Fibroblast of skin of right biceps (primary cell): ENCODE data around the gene PEX7.
"Not testable (repeated sequence)": the region's sequence is repeated elsewhere in the genome, so short reads cannot be mapped to it uniquely, and the experiment has no call there.

Source experiments
- DNase-seq: peaks from one replicate; pipeline ENCODE4 v3.0.0-alpha.2; 2013

The PEX7 gene

GRCh38 chr6:136846477-136846876, 24.1 kb downstream of the PEX7 start:
- not testable (repeated sequence) for DNase-seq

GRCh38 chr6:136849979-136850563, 27.7 kb downstream of the PEX7 start:
- peak; percentile 39 for DNase-seq

GRCh38 chr6:136859430-136859829, 37.0 kb downstream of the PEX7 start:
- DNase-seq, result no peak

- DNase-seq, result no peak
These were observed 37.7 kb downstream of the PEX7 start for GRCh38 chr6:136860043-136860442.

- DNase-seq, result no peak
These were observed 40.3 kb downstream of the PEX7 start for GRCh38 chr6:136862662-136863061.

GRCh38 chr6:136863752-136864151, 41.4 kb downstream of the PEX7 start:
- DNase-seq, result no peak

- no peak for DNase-seq
These were observed 42.3 kb downstream of the PEX7 start for GRCh38 chr6:136864676-136865075.

- DNase-seq, result peak; percentile 30
These were observed 44.6 kb downstream of the PEX7 start for GRCh38 chr6:136866872-136867416.

- no peak for DNase-seq
These were observed 47.1 kb downstream of the PEX7 start for GRCh38 chr6:136869451-136869850.

GRCh38 chr6:136873748-136874147, 51.4 kb downstream of the PEX7 start:
- no peak for DNase-seq

- not testable (repeated sequence) for DNase-seq
These were observed 54.1 kb downstream of the PEX7 start for GRCh38 chr6:136876469-136876868.

- DNase-seq, result no peak
These were observed 58.5 kb downstream of the PEX7 start for GRCh38 chr6:136880748-136881460.

- no peak for DNase-seq
These were observed 63.7 kb downstream of the PEX7 start for GRCh38 chr6:136886091-136886490.

- no peak for DNase-seq
These were observed 65.6 kb downstream of the PEX7 start for GRCh38 chr6:136887953-136888352.

- DNase-seq, result no peak
These were observed 67.1 kb downstream of the PEX7 start for GRCh38 chr6:136889271-136890193.

GRCh38 chr6:136890194-136890839, 67.9 kb downstream of the PEX7 start:
- DNase-seq, result no peak

GRCh38 chr6:136890986-136891385, 68.6 kb downstream of the PEX7 start:
- DNase-seq, result peak; percentile 11

- no peak for DNase-seq
These were observed 70.8 kb downstream of the PEX7 start for GRCh38 chr6:136893187-136893586.

GRCh38 chr6:136895901-136896300, 73.5 kb downstream of the PEX7 start:
- DNase-seq, result no peak

- DNase-seq, result no peak
These were observed 74.7 kb downstream of the PEX7 start for GRCh38 chr6:136897071-136897470.

- no peak for DNase-seq
These were observed 78.9 kb downstream of the PEX7 start for GRCh38 chr6:136901212-136901784.

- DNase-seq, result not testable (repeated sequence)
These were observed 82.1 kb downstream of the PEX7 start for GRCh38 chr6:136904477-136904876.
